ENCODE measurements around the gene NDUFAB1.
"Not testable (repeated sequence)": the region's sequence is repeated elsewhere in the genome, so short reads cannot be mapped to it uniquely, and the experiment has no call there.

The NDUFAB1 gene

GRCh38 chr16:23554536-23554935, 41.6 kb downstream of the NDUFAB1 start:
- DNase-seq (ENCODE audit: low read depth), result no peak

GRCh38 chr16:23552161-23552560, 44.0 kb downstream of the NDUFAB1 start:
- no peak for DNase-seq (ENCODE audit: low read depth)

GRCh38 chr16:23549938-23550337, 46.2 kb downstream of the NDUFAB1 start:
- no peak for DNase-seq (ENCODE audit: low read depth)

- DNase-seq (ENCODE audit: low read depth), result no peak
These were observed 51.7 kb downstream of the NDUFAB1 start for GRCh38 chr16:23544436-23544835.

- DNase-seq (ENCODE audit: low read depth), result not testable (repeated sequence)
These were observed 55.3 kb downstream of the NDUFAB1 start for GRCh38 chr16:23540817-23541178.

- DNase-seq (ENCODE audit: low read depth), result no peak
These were observed 55.9 kb downstream of the NDUFAB1 start for GRCh38 chr16:23539984-23540816.

- DNase-seq (ENCODE audit: low read depth), result no peak
These were observed 57.2 kb downstream of the NDUFAB1 start for GRCh38 chr16:23538919-23539278.

GRCh38 chr16:23537390-23537789, 58.7 kb downstream of the NDUFAB1 start:
- no peak for DNase-seq (ENCODE audit: low read depth)

GRCh38 chr16:23535901-23536300, 60.2 kb downstream of the NDUFAB1 start:
- DNase-seq (ENCODE audit: low read depth), result no peak

GRCh38 chr16:23534868-23535860, 61.0 kb downstream of the NDUFAB1 start:
- DNase-seq (ENCODE audit: low read depth), result no peak

GRCh38 chr16:23532448-23532847, 63.7 kb downstream of the NDUFAB1 start:
- no peak for DNase-seq (ENCODE audit: low read depth)
